Loucy (cell line): ENCODE results near the gene DHX30.

Experiments used
- H2AFZ ChIP-seq: fragments of 200-600 bp; sonication (generic); 2 replicates; pipeline ENCODE4 v1.6.0; 2016; ENCODE audit warnings: antibody characterized with exemption, mild to moderate bottlenecking, low read length, moderate library complexity
- H3F3A ChIP-seq: fragments of 200-600 bp; 2 replicates; pipeline ENCODE4 v1.6.0; 2016; ENCODE audit warnings: antibody characterized with exemption, low read depth, mild to moderate bottlenecking
- H3K27me3 ChIP-seq: fragments of 200-600 bp; sonication (generic); 2 replicates; pipeline ENCODE4 v1.6.1; 2014; ENCODE audit warnings: low read length, mild to moderate bottlenecking; ENCODE audit not compliant: insufficient read depth, poor library complexity, severe bottlenecking
- H3K36me3 ChIP-seq: fragments of 200-600 bp; sonication (generic); 2 replicates; pipeline ENCODE4 v1.6.1; 2016; ENCODE audit warnings: low read length; ENCODE audit not compliant: insufficient read depth
- H3K4me1 ChIP-seq: fragments of 200-600 bp; sonication (generic); 2 replicates; pipeline ENCODE4 v1.5.1; 2014; ENCODE audit warnings: low read length, mild to moderate bottlenecking; ENCODE audit not compliant: insufficient read depth, poor library complexity, severe bottlenecking
- H3K4me2 ChIP-seq: fragments of 200-600 bp; sonication (generic); 2 replicates; pipeline ENCODE4 v1.6.0; 2014; ENCODE audit warnings: antibody characterized with exemption, low read length, low read depth, mild to moderate bottlenecking; ENCODE audit not compliant: poor library complexity, severe bottlenecking
- H3K4me3 ChIP-seq: fragments of 200-600 bp; sonication (generic); 2 replicates; pipeline ENCODE4 v1.5.1; 2014; ENCODE audit warnings: low read length, mild to moderate bottlenecking, mixed read lengths; ENCODE audit not compliant: poor library complexity, severe bottlenecking
- H3K79me2 ChIP-seq: fragments of 200-600 bp; sonication (generic); 2 replicates; pipeline ENCODE4 v1.6.1; 2014; ENCODE audit warnings: low read length; ENCODE audit not compliant: insufficient read depth
- H3K9ac ChIP-seq: fragments of 200-600 bp; sonication (generic); 2 replicates; pipeline ENCODE4 v1.6.0; 2014; ENCODE audit warnings: mild to moderate bottlenecking, low read depth, low read length, moderate library complexity; ENCODE audit not compliant: poor library complexity, severe bottlenecking
- H3K9me2 ChIP-seq: fragments of 200-600 bp; sonication (generic); replicated peaks from 2 replicates; pipeline ENCODE4 v1.6.1; 2016; ENCODE audit warnings: low read depth, low read length, mixed read lengths
- H3K9me3 ChIP-seq: fragments of 200-600 bp; sonication (generic); 2 replicates; pipeline ENCODE4 v1.6.1; 2014; ENCODE audit warnings: mild to moderate bottlenecking, antibody characterized with exemption, low read length, low read depth; ENCODE audit not compliant: insufficient read depth
- H4K20me1 ChIP-seq: fragments of 200-600 bp; sonication (generic); 2 replicates; pipeline ENCODE4 v1.6.0; 2014; ENCODE audit warnings: antibody characterized with exemption, low read length, mild to moderate bottlenecking; ENCODE audit not compliant: insufficient read depth, poor library complexity, severe bottlenecking
- EZH2phosphoT487 ChIP-seq: fragments of 200-600 bp; IDR thresholded peaks from 2 replicates; pipeline ENCODE4 v1.6.1; 2018; ENCODE audit warnings: antibody characterized with exemption, mild to moderate bottlenecking, moderate library complexity, borderline replicate concordance
- TF ChIP-seq, protein P1 (sequence below): fragments of 200-600 bp; sonication (generic); conservative IDR thresholded peaks from 2 replicates; pipeline ENCODE4 v1.5.1; 2014; ENCODE audit warnings: mild to moderate bottlenecking, antibody characterized with exemption, low read length

DHX30 gene

DNA sequence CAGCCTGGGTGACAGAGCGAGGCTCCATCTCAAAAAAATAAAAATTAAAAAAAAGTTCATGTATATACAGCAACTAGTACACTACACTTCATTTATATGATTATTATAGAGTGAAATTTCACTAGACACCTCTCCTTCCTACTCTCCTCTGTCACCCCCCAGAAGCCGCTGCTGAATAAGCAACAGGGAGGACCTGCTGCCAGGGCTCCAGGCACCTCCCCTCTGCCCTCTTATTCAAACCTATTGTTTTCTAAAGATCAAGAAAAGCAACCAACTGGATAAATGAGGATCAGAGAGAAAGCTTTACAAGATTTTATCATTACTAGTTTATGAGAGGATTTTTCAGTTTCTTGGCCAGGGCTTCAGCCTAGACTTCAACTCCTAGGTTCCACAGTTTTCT, 71.5 kb downstream of the DHX30 start:
- Histone ChIP-seq H3K4me2 (no peak overlapping the region), H3K4me1 (peaks cover 7% of the 10 kb centered on the region), H3K9me2 (no peaks in the 10 kb centered on the region), H2AFZ (no peak overlapping the region), H3K4me3 (no peak overlapping the region), H3K9ac (no peak overlapping the region), H3K79me2 (no peaks in the 10 kb centered on the region), H3K36me3 (peaks cover 27% of the 10 kb centered on the region; the same call in 1 of the 2 replicates), H3F3A (no peaks in the 10 kb centered on the region), H3K9me3 (no peaks in the 10 kb centered on the region), H4K20me1 (no peaks in the 10 kb centered on the region), H3K27me3 (no peaks in the 10 kb centered on the region)
- TF ChIP-seq EZH2phosphoT487 = no peak
- TF ChIP-seq, protein P1, sequence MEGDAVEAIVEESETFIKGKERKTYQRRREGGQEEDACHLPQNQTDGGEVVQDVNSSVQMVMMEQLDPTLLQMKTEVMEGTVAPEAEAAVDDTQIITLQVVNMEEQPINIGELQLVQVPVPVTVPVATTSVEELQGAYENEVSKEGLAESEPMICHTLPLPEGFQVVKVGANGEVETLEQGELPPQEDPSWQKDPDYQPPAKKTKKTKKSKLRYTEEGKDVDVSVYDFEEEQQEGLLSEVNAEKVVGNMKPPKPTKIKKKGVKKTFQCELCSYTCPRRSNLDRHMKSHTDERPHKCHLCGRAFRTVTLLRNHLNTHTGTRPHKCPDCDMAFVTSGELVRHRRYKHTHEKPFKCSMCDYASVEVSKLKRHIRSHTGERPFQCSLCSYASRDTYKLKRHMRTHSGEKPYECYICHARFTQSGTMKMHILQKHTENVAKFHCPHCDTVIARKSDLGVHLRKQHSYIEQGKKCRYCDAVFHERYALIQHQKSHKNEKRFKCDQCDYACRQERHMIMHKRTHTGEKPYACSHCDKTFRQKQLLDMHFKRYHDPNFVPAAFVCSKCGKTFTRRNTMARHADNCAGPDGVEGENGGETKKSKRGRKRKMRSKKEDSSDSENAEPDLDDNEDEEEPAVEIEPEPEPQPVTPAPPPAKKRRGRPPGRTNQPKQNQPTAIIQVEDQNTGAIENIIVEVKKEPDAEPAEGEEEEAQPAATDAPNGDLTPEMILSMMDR = no peak

DNA sequence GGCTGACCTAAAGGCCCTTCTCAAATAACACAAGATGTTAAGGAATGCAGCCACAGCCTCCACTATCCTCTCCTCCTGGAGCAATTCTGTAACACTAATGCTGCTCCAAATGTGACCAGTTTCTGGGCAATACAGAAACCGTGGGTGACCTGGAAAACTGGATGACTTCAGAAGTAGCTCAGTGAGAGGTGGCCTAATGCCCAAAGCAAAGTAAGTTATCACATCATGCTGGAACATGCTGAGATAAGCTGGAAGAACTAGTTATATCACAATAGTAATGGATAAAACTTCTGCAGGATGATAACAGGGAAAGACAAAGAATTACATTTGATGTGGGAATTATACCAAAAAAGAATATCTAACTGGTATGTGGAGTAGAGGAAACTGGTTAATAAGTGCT, 72.0 kb downstream of the DHX30 start:
- TF ChIP-seq, protein P1 = no peak
- Histone ChIP-seq H3K36me3 (peaks cover 22% of the 10 kb centered on the region; the same call in 1 of the 2 replicates), H3K4me1 (peaks cover 7% of the 10 kb centered on the region), H3K9ac (no peak overlapping the region), H3K9me3 (no peaks in the 10 kb centered on the region), H3K9me2 (no peaks in the 10 kb centered on the region), H3K4me3 (no peak overlapping the region), H3K4me2 (no peak overlapping the region), H2AFZ (no peak overlapping the region), H3K79me2 (no peaks in the 10 kb centered on the region), H3F3A (no peaks in the 10 kb centered on the region), H3K27me3 (no peaks in the 10 kb centered on the region), H4K20me1 (no peaks in the 10 kb centered on the region)

DNA sequence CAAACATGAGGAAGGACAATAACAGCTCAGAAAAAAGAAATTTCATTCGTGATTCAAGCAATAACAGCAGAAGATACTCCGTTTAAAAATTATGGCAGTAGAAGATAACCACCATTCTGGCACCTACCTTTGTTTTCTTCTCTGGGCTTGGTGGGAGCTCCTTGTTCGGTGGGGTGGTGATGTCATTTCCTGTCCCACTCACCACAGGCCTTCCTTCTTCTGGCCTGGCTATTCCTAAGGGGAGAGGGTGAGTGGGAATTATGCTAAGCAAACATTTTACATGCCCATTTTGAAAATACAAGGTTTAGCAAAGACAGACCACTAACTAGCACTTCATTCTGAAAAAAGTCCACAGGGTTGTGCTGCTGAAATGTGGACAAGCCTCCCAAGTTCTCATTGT, 74.4 kb downstream of the DHX30 start:
- Histone ChIP-seq H4K20me1 (no peaks in the 10 kb centered on the region), H3K9me3 (no peaks in the 10 kb centered on the region), H3K4me2 (no peak overlapping the region), H3K4me3 (no peak overlapping the region), H3K9ac (no peak overlapping the region), H3K9me2 (no peaks in the 10 kb centered on the region), H3F3A (no peaks in the 10 kb centered on the region), H3K4me1 (peaks cover 7% of the 10 kb centered on the region), H3K27me3 (no peaks in the 10 kb centered on the region), H2AFZ (no peak overlapping the region), H3K36me3 (peaks cover 4% of the 10 kb centered on the region; the same call in 1 of the 2 replicates), H3K79me2 (no peaks in the 10 kb centered on the region)
- TF ChIP-seq, protein P1 = no peak
- no peak for TF ChIP-seq EZH2phosphoT487
